ENCODE measurements around the gene CRYBG3.

The CRYBG3 gene

GRCh38 chr3:97981886-97982285 is 160.1 kb downstream of the CRYBG3 start:
- DNase-seq, result no peak

- DNase-seq, result no peak
Observed at GRCh38 chr3:97983933-97984491, 162.2 kb downstream of the CRYBG3 start.

DNA sequence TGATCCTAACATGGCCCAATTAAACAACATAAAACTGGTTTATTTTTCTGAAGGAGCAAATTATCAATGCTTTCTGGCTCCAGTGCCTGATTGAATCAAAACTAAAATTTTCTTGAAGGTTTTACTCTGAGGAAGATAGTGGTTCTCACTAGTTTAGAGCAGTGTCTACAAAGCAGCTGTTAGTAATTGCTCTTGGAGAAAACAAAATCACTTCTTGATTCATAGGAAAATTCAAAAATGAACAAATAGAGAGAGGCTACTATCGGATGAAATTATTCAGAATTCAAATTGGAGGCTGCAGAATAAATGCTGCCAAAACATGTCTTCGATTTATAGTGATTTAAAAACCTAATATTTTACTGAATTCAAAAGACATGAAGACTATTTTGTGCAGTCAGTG is 165.5 kb downstream of the CRYBG3 start:
- no peak for DNase-seq

DNA sequence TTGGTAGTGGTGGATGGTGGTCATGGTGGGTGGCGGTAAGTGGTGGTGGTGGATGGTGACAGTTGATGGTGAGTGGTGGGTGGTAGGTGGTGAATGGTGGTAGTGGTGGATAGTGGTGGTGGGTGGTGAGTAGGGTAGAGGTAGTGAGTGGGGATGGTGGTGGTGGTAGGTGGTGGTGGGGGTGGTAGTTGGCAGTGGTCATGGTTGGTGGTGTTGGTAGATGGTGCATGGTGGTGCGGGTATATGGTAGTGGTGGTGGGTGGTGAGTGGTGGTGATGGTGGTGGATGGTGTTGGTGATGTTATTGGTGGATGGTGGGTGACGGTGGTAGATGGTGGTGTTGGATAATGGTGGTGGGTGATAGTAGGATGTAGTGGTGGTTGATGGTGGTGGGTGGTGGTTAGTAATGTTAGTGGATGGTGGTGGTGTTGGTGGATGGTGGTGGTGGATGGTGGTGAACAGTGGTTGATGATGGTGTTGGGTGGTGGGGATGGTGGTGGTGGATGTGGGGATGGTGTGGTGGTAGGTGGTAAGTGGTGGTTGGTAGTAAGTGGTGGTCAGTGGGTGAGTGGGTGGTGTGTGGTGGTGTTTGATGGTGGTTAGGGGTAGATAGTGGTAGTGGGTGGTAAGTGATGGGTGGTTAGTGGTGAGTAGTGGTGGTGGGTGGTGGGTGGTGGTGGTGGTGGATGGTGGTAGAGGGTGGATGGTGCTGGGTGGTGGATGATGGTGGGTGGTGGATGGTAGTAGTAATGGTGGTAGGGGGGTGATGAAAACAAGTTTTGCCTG is 167.2 kb downstream of the CRYBG3 start:
- DNase-seq, result no peak

- DNase-seq, result no peak
Observed at GRCh38 chr3:97990624-97991292, 168.9 kb downstream of the CRYBG3 start.

DNA sequence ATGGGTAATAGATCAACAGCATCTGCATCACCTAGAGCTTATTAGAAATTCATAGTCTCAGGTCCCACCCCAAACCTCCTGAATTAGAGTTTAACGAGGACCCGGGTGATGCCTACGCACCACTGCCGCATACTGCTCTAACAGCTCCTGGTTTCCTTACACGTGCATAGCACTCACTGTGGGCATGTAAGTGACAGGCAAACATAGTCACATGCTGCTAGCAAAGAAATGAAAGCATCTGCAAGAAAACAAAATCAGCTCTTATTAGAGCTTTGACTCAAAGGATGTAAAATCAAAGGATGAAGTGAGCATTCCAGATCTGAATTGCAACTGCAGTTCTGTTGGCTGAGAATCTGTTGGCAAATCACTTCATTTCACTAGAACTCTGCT is 169.5 kb downstream of the CRYBG3 start:
- DNase-seq, result no peak

DNA sequence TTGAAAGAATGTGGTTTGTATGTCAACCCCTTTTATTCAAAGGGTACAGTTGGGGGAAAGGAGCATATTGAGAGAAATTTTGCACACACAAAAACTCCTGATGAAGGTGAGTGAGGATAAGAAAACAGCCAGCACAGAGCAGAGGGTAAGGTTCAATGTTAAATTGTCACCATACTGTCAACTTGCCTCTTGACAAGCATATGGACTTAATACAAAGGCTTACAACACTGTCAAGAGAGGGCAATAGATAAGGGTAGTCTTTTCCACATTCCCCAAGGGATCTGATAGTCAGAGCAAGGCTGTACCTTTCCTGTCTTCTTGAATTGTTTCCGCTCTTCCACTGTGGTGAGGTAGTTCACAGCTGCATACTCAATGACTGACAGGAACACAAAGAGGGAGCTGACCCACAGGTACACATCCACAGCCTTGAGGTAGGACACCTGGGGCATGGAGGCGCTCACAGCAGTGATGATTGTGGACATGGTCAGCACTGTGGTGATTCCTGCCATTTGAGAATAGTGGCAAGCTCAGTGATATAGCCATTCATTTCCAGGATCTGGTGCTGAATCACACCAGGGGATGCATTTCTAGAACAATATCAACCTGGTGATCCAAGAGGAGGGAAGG is 170.8 kb downstream of the CRYBG3 start:
- DNase-seq, result no peak

- no peak for DNase-seq
Observed at GRCh38 chr3:97993526-97993925, 171.7 kb downstream of the CRYBG3 start.

DNA sequence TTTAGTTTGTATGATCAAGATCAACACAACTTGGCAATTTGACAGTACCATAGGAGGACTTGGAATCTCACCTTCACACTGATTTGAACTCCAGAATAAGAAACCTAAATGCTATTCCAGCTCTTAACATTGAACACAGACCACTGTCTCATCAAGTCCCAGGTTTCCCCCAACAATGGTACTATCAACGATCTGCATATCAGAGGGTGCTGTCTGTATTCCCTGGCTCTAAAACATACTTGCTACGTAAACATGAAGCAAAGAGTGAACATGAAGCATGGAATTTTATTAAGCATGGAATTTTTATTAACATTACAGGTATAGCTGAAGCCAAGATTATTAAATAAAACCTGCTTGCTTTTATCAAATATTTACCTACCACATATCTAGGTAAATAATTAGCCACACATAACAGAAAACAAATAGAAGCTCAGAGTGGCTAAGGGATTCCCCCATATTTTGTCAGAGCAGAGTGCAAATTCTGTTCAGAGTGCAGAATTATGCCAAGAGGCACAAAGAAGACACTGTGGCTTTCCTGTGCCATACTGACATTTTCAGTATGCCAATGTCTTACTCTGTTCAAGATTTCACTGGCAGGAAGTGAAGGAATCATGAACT is 172.6 kb downstream of the CRYBG3 start:
- DNase-seq, result no peak

Data from NCI-H2081 (cell line).